GM18511 (cell line): ENCODE results near the gene ATP1A3.

Source experiments
- ATAC-seq: cut with Tn5 transposase; IDR thresholded peaks from one replicate; pipeline ENCODE4 v1.9.1; 2021; ENCODE audit warnings: mild to moderate bottlenecking, moderate library complexity; ENCODE audit not compliant: unreplicated experiment

Gene ATP1A3

GRCh38 chr19:41988947-41989346 lies 5.1 kb downstream of the ATP1A3 start:
- ATAC-seq: no peak

GRCh38 chr19:41987141-41987860 lies 6.7 kb downstream of the ATP1A3 start:
- ATAC-seq: no peak

GRCh38 chr19:41984961-41985360 lies 9.1 kb downstream of the ATP1A3 start:
- no peak for ATAC-seq

GRCh38 chr19:41981724-41982123 lies 12.3 kb downstream of the ATP1A3 start:
- ATAC-seq: no peak

GRCh38 chr19:41978470-41978869 lies 15.6 kb downstream of the ATP1A3 start:
- no peak for ATAC-seq

- no peak for ATAC-seq
These were observed 16.1 kb downstream of the ATP1A3 start for GRCh38 chr19:41977916-41978315.

GRCh38 chr19:41974652-41975051 lies 19.4 kb downstream of the ATP1A3 start:
- ATAC-seq: no peak

- ATAC-seq: no peak
These were observed 22.7 kb downstream of the ATP1A3 start for GRCh38 chr19:41971363-41971762.

GRCh38 chr19:41969772-41970458 lies 24.1 kb downstream of the ATP1A3 start:
- no peak for ATAC-seq

GRCh38 chr19:41968751-41969595 lies 25.1 kb downstream of the ATP1A3 start:
- no peak for ATAC-seq

- no peak for ATAC-seq
These were observed 26.8 kb downstream of the ATP1A3 start for GRCh38 chr19:41967054-41967783.

GRCh38 chr19:41965106-41965505 lies 28.9 kb downstream of the ATP1A3 start:
- no peak for ATAC-seq

GRCh38 chr19:41960973-41961372 lies 33.1 kb downstream of the ATP1A3 start:
- no peak for ATAC-seq

GRCh38 chr19:41959056-41960053 lies 34.7 kb downstream of the ATP1A3 start, which contains the start of gene RABAC1:
TSS of gene RABAC1 (minus strand) at chr19:41959321. CDS start at chr19:41959292, 29 bp downstream.
- peak; percentile 90 for ATAC-seq

GRCh38 chr19:41958367-41959055 lies 35.5 kb downstream of the ATP1A3 start:
- ATAC-seq: peak; percentile 60

GRCh38 chr19:41957838-41958366 lies 36.1 kb downstream of the ATP1A3 start:
- ATAC-seq: no peak

- ATAC-seq: no peak
These were observed 36.7 kb downstream of the ATP1A3 start for GRCh38 chr19:41957161-41957837.

- no peak for ATAC-seq
These were observed 37.4 kb downstream of the ATP1A3 start for GRCh38 chr19:41956621-41957020.
